ENCODE measurements around the gene AMZ2.
A peak's percentile ranks its signal among the peaks of the same experiment; 100 is the strongest.
"Not testable (repeated sequence)": the region's sequence is repeated elsewhere in the genome, so short reads cannot be mapped to it uniquely, and the experiment has no call there.

The AMZ2 gene

GRCh38 chr17:68247445-68248198 lies at the start of gene AMZ2:
Gene AMZ2 (plus strand): TSS chr17:68248043. CDS start chr17:68250188, 2,145 bp downstream.
- DNase-seq (ENCODE audit: low read depth in 2 of 2): peak; percentile 97 to 98

- no peak for DNase-seq (ENCODE audit: low read depth in 2 of 2)
Observed at GRCh38 chr17:68198931-68199836, 48.7 kb upstream of the AMZ2 start.

DNA sequence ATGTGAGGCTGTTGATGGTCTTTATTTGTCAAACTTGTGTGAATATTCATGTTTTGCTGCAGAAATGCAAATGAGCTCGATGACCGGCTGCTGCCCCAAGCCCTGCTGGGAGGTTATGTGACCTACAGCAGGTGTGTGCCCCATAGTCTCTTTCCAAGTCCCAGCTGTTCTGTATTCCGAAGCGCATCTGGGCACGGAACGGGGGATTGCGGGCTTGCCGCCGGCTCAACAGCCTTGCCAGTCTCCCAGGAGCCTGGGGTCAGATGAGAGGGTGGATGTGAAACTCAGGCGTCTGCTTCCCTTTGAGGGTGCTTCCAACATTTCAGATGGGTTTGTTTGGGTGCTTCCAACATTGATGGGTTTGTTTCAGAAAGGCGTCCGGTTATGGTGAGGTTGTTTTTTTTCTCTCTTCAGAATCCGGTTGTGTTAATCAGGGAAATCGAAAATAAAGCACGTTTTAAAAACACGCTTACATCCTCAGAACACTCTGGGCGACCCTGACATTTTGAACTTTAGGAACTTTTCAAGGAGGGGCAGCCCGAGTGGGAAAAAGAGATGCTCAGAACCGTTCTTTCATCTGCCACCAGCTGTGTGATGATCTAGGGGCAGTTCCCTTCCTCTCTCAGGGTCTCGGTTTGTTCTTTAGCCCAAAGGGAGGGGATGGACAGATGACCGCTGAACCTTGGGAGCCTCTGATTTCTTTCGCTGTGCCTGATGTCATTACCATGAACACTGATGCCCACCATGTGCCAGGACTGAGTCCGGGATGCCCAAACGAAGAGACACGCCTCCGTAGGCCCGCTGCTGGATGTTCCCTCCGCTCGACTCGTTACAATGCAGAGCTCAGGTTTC lies 47.8 kb upstream of the AMZ2 start:
- no peak for DNase-seq (ENCODE audit: low read depth in 2 of 2)

- DNase-seq (ENCODE audit: low read depth in 2 of 2): peak in 1 of 2 donors; percentile 49
Observed at GRCh38 chr17:68200689-68201417, 47.0 kb upstream of the AMZ2 start.

DNA sequence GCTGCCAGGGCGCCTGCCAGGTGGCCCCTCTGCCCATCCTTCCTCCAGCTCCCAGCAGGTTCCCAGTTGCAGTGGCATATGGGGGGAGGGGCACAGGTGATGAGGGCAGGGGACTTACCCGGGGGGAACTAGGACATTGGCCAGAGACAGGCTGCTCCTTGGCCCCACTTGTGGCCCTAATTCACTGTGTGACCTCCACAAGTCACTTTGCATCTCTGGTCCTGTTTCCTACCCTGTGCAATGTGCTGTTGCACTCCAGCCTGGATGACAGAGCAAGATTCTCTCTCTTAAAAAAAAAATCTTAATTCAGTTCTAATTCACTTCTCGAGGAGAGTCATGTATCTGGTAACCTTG lies 46.4 kb upstream of the AMZ2 start:
- DNase-seq (ENCODE audit: low read depth in 2 of 2): not testable (repeated sequence)

DNA sequence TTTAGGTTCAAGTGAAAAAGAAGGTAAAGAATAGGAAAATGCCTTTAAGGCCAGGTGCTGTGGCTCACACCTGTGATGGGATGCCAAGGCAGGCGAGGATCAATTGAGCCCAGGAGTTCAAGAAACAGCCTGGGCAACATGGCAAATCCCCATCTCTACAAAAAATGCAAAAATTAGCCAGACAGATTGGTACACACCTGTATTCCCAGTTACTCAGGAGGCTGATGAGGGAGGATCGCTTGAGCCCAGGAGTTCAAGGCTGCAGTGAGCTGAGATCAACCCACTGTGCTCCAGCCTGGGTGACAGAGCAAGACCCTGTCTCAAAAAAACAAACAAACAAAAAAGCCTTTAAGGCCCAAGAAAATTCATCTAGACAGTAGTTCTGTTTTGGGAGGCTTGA lies 45.5 kb upstream of the AMZ2 start:
- DNase-seq (ENCODE audit: low read depth in 2 of 2): not testable (repeated sequence)

DNA sequence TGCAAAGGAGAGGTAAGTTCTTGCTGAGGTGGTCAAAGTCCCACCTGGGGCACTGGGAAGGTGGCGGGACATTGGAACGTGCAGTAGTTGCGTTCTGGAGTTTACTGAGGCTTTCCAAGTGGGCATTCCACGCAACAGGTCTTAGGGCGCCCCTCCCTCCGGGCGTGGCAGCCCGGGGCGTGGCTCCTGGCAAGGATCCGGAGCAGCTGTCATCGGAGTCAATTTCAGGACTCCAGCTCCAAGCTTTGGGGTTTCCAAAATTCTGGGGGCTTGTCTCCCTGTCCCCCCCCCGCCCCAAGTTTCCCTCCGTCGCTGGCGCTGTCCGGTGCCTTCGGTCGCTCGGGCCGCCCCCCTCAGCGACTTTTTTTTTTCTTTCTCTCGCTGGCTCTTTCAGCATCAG lies 43.1 kb upstream of the AMZ2 start:
- DNase-seq (ENCODE audit: low read depth in 2 of 2): no peak

GRCh38 chr17:68205251-68205807 lies 42.5 kb upstream of the AMZ2 start:
- peak; percentile 85 to 86 for DNase-seq (ENCODE audit: low read depth in 2 of 2)

DNA sequence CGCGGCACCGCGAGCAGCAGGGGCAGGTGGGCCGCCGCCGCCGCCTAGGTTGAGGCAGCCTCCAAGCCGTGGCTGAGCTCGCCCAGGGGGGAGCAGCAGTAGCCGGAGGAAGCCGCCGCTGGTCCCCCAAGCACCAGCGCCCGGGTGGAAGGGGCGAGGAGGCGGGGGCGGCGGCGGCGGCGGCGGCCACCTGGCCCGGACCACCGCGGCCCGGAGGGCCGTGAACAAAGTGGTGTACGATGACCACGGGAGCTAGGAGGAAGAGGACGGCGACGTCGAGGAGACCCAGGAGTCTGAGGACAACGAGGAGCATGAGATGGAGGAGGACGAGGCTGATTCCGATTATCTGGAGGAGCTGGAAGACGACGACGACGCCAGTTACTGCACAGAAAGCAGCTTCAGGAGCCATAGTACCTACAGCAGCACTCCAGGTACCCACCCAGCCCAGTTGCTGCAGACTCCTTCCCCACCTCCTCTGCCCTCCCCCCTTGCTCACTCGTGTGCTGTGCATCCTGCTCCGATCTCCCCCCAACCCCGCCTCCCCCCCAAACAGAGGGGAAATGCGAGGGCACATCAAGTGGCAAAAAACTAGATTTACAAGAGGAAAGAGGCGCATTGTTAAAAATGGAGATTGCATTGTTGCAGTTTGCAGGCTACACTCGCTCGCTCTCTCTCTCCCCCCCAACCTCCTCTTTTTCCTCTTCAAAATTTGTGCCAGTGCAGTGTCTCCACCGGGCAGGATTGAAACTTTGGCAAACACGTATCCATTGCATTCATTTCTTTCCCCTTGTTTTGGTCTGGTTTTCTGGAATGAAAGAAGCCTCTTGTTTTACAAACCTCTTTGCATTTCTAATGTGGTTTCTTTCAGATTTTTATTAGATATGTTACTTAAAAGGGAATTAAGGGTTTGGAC lies 41.8 kb upstream of the AMZ2 start:
- DNase-seq (ENCODE audit: low read depth in 2 of 2): no peak

DNA sequence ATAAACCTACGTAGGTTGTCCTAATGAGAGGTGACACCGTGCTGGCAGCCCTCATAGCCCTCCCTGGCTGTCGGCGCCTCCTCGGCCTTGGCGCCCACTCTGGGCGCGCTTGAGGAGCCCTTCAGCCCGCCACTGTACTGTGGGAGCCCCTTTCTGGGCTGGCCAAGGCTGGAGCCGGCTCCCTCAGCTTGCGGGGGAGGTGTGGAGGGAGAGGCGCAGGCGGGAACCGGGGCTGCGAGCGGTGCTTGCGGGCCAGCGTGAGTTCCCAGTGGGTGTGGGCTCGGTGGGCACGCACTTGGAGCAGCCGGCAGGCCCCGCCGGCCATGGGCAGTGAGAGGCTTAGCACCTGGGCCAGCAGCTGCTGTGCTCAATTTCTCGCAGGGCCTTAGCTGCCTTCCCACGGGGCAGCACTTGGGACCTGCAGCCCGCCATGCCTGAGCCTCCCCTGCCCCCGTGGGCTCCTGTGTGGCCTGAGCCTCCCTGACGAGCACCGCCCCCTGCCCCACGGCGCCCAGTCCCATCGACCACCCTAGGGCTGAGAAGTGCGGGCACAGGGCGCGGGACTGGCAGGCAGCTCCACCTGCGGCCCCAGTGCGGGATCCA lies 40.1 kb upstream of the AMZ2 start:
- no peak for DNase-seq (ENCODE audit: low read depth in 2 of 2)

- DNase-seq (ENCODE audit: low read depth in 2 of 2): not testable (repeated sequence)
Observed at GRCh38 chr17:68208651-68209050, 39.2 kb upstream of the AMZ2 start.

DNA sequence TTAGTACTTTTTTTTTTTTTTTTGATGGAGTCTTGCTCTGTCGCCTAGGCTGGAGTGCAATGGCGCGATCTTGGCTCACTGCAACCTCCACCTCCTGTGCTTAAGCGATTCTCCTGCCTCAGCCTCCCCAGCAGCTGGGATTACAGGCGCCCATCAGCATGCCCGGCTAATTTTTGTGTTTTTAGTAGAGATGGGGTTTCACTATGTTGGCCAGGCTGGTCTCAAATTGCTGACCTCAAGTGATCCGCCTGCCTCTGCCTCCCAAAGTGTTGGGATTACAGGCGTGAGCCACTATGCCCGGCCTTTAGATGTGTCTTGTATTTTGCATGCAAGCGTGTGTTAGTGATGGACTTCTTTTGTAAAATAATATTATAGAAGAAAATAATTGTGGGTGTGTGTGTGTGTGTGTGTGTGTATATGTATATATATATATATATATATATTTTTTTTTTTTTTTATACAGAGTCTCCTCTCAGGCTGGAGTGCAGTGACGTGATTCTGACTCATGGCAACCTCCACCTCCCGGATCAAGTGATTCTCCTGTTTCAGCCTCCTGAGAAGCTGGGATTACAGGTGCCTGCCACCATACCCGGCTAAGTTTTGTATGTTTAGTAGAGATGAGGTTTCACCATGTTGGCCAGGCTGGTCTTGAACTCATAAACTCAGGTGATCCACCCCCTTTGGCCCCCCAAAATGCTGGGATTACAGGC lies 38.5 kb upstream of the AMZ2 start:
- not testable (repeated sequence) for DNase-seq (ENCODE audit: low read depth in 2 of 2)

DNA sequence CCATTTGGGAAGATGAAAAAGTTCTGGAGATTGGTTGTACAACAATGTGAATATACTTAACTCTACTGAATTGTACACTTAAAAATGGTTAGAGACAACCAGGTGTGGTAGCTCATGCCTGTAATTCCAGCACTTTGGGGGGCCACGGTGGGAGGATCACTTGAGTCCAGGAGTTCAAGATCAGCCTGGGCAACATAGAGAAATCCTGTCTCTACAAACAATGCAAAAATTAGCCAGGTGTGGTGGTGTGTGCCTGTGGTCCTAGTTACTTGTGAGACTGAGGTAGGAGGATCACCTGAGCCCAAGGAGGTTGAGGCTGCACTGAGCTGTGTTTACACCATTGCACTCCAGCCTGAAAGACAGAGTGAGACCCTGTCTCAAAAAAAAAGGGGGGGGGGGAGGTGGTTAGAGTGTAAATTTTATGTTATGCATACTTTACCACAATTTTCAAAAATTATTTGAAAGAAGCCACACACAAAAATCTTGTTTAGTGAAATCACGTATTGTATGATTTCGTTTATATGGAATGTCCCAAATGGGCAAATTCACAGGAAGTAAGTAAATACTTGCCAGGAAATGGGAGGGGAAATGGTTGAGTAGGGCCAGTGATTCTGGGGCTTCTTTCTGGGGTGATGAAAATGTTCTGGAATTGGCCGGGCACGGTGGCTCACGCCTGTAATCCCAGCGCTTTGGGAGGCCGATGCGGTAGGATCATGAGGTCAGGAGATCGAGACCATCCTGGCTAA lies 37.1 kb upstream of the AMZ2 start:
- no peak for DNase-seq (ENCODE audit: low read depth in 2 of 2)

- DNase-seq (ENCODE audit: low read depth in 2 of 2): not testable (repeated sequence)
Observed at GRCh38 chr17:68213428-68214411, 34.1 kb upstream of the AMZ2 start.

- not testable (repeated sequence) for DNase-seq (ENCODE audit: low read depth in 2 of 2)
Observed at GRCh38 chr17:68215453-68215852, 32.4 kb upstream of the AMZ2 start.

GRCh38 chr17:68219429-68219828 lies 28.4 kb upstream of the AMZ2 start:
- not testable (repeated sequence) for DNase-seq (ENCODE audit: low read depth in 2 of 2)

GRCh38 chr17:68220186-68220585 lies 27.7 kb upstream of the AMZ2 start:
- DNase-seq (ENCODE audit: low read depth in 2 of 2): not testable (repeated sequence)
